NCI-H1105 (cell line): Measurements from ENCODE around the gene COL15A1.
"Not testable (repeated sequence)": the region's sequence is repeated elsewhere in the genome, so short reads cannot be mapped to it uniquely, and the experiment has no call there.

Experiments used
- DNase-seq: peaks from one replicate; lab custom pipeline; 2025; lab: John Stamatoyannopoulos, UW

The COL15A1 gene

DNA sequence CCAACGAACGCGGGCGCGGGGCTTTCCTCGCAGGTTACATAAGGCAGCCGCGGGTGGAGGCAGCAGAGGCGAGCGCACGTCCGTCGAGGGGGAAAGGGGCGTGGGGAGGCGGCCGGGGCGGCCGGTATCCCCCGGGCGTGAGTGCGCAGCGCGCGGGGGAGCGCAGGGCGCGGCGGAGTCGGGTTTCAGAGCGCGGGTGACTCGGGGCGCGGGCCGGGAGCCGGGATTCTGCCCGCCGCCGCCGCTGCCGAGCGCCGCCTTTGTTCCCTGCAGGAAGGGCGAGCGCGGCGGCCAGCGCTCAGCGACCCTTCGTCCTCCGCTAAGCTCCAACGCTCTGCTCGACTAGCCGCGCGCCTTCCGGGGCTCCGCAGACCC lies at the start of gene COL15A1:
TSS of gene COL15A1 (plus strand) at position 226 of the 375 bp plus-strand sequence. CDS start 155 bp downstream, outside the sequence.
- peak; percentile 22 for DNase-seq

DNA sequence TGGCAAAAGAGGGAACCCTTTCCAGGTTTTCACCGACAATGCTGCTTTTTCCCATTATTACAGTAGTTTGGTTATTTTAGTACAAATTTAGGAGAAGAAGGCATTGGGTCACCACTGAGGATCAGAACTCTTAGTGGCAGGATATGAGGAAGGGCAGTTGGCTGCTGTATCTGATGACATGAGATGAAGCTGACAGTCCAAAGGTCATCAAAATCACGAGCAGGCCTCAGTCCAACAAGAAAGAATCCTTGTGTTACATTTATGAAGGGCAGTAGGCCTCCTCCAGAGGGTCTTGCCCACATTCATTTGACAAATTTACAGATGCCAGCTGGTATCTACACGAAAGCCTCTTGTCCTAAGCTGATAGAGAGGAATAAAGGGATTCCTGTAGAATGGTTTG lies 49.5 kb upstream of the COL15A1 start:
- DNase-seq: no peak

GRCh38 chr9:98894761-98895160 lies 48.9 kb upstream of the COL15A1 start:
- no peak for DNase-seq

DNA sequence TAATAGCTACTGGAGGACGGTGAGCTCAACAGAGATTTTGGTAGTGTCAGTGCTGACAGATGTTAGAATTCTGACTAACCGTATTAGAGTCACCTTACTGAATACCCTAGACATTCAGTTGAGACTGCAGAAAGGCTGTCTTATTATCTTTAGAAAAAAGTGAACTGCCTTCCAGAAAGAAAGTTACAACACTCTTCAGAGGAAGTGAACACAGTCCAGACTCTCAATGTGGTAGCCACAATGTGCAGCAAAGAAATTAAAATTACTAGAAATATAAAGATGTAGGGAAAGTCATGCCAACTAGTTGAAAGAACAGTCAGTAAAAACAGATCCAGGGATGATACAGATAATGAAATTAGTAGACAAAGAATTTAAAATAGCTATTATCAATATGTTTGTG lies 47.1 kb upstream of the COL15A1 start:
- no peak for DNase-seq

GRCh38 chr9:98897745-98898144 lies 46.0 kb upstream of the COL15A1 start:
- no peak for DNase-seq

GRCh38 chr9:98899408-98900056 lies 44.2 kb upstream of the COL15A1 start:
- DNase-seq: no peak

DNA sequence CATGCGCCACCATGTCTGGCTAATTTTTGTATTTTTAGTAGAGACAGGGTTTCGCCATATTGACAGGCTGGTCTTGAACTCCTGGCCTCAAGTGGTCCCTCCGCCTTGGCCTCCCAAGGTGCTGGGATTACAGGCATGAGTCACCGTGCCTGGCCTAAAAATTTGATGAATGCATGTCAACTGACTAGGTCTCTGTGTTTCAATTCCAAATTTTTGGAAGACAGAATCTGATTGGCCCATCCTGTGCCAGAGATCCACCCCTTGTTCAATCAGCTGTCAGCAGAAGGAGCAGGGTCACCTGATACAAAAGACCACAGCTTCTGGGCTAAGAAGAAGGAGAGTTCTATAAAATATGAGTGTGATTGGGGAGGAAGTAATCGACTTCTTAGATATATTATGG lies 43.5 kb upstream of the COL15A1 start:
- DNase-seq: no peak

- no peak for DNase-seq
Measured at GRCh38 chr9:98900725-98901124, 43.0 kb upstream of the COL15A1 start.

GRCh38 chr9:98901843-98902242 lies 41.9 kb upstream of the COL15A1 start:
- DNase-seq: not testable (repeated sequence)

GRCh38 chr9:98902516-98902915 lies 41.2 kb upstream of the COL15A1 start:
- DNase-seq: no peak

GRCh38 chr9:98902925-98903324 lies 40.8 kb upstream of the COL15A1 start:
- no peak for DNase-seq

DNA sequence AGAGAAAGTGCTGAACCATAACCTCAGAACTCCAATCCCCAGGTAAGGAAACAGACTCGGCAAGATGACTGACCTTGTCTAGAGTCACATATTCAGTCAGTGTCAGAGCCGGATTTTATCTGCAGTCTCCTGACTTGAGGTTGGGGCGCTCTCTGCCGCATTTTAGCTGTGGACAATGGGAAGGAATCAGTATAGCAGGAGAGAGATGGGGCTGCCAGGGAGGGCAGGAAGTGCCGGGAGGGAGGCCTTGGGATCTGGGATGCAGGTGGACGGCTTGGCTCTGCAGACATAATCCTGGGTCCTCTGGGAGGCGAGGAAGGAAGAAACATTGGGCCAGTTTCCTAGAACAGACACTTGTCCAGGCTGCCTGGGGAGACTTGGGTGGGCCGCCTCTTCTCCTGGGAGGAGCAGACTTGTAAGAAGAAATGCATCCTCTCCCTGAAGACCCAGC lies 39.7 kb upstream of the COL15A1 start:
- no peak for DNase-seq

DNA sequence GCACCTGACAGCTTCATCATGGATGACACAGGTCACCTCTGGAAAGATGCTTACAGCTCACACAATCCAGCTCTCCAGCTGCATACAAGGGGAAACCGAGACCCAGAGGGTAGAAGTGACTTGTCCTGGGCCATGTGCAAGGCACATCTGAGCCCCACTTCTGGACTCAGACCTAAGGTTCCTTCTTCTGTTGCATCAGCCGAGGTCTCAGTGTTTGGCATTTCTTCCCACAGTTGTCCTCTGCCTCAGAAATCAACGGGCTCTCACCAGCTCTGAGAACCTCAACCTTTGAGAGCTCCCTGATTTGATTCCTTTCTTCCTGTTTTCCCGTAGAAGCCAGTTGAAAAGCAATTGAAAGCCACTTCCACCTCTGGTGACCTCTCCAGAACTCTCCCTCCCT lies 38.7 kb upstream of the COL15A1 start:
- no peak for DNase-seq

GRCh38 chr9:98906273-98907040 lies 37.2 kb upstream of the COL15A1 start:
- no peak for DNase-seq

- DNase-seq: no peak
Measured at GRCh38 chr9:98907055-98907454, 36.7 kb upstream of the COL15A1 start.

GRCh38 chr9:98908897-98909634 lies 34.6 kb upstream of the COL15A1 start:
- DNase-seq: no peak

DNA sequence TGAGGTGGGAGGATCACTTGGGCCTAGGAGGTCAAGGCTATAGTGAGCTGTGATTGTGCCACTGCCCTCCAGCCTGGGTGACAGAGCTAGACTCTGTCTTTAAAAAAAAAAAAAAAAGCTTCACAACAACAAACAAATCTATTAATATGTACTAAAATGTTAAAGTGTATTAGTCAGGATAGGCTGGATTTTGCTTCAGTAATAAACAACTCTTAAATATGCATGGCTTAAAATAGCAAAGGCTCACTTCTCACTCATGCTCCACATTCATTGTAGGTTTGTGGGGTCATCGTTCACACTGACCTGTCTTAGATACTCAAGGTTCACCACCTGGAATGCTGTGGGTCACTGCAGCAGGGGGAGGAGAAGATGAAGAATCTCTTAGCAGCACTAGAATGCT lies 33.8 kb upstream of the COL15A1 start:
- no peak for DNase-seq

- DNase-seq: no peak
Measured at GRCh38 chr9:98911042-98911441, 32.7 kb upstream of the COL15A1 start.

- not testable (repeated sequence) for DNase-seq
Measured at GRCh38 chr9:98911738-98912137, 32.0 kb upstream of the COL15A1 start.

DNA sequence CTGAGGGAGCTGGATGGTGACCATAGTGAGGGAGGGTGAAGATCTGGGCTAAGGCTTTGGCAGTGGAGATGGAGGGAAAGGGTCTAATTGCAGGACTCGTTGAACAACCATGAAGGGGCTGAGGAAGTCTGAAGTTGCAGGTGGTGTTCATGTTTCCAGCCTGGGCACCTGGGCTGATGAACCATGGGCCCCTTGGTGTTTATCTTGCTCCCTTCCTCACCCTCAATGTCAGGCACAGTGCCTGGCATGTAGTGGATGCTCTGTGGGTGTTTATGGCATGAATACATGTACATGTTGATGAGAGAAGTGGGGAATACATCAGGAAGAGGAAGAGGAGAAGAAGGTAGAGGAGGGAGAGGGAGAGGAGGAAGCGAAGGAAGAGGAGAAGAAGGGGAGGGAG lies 31.3 kb upstream of the COL15A1 start:
- DNase-seq: no peak

- DNase-seq: no peak
Measured at GRCh38 chr9:98913044-98913443, 30.7 kb upstream of the COL15A1 start.

- DNase-seq: no peak
Measured at GRCh38 chr9:98913705-98914104, 30.0 kb upstream of the COL15A1 start.

DNA sequence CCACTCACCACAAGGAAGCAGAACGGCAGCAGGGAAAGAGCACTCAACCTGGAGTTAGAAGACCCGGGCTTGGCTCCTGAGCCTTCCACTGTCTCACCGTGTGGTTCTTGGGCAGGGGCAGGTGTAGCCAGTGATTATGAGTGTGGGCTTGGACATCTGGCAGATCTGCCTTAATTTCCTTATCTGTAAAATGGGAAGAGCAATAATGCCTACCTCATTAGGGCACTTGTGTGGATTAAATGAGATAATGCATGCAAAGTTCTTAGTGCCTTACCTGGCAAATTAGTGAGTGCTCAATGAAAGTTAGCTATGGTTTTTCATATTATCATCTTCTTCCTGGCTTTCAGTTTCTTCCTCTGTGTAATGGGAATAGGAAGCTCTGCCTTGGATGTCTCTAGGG lies 28.1 kb upstream of the COL15A1 start:
- DNase-seq: no peak
